Measurements from ENCODE around the gene IQGAP1.

The IQGAP1 gene

DNA sequence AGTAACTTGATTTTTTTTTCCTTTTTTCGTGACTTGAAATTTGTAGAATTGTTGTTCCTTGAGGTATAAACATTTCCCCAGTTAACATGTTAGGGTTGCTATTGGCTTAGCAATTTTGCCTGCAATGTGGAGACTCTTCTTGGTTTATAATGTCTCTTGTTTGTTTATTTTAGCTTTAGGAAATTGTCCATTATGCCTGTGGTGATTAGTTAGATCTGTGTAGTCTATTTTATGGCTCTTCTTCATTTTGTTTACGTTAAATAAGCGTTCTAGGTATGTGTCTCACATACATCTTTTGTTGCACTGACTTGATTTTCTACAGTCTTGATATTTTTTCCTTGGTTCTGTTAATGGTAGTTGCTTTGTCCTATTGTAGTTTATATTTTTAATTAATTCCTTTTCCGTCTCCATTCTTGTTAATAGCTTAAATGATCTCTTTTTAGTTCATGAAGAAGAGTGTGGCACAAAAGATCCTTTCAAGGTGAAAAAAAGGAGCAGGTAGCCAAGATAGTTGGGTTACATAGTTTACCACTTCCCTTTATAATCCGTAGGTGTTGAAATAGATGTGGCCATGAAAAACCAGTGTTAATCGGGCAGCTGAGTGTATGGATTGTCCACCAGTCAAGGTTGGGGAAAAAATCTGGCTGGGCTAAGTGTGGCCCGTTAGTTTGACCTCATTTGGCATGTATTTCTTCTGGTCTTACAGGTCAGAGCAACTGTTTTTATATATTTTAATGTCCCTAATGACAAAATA, 12.1 kb downstream of the IQGAP1 start:
- no peak for DNase-seq (ENCODE audit: low read depth)
- peak overlapping the region; percentile 27 for H3K4me3 ChIP-seq (replicated peaks; ENCODE audit: low read depth, low read length)
- TF ChIP-seq, protein P1, sequence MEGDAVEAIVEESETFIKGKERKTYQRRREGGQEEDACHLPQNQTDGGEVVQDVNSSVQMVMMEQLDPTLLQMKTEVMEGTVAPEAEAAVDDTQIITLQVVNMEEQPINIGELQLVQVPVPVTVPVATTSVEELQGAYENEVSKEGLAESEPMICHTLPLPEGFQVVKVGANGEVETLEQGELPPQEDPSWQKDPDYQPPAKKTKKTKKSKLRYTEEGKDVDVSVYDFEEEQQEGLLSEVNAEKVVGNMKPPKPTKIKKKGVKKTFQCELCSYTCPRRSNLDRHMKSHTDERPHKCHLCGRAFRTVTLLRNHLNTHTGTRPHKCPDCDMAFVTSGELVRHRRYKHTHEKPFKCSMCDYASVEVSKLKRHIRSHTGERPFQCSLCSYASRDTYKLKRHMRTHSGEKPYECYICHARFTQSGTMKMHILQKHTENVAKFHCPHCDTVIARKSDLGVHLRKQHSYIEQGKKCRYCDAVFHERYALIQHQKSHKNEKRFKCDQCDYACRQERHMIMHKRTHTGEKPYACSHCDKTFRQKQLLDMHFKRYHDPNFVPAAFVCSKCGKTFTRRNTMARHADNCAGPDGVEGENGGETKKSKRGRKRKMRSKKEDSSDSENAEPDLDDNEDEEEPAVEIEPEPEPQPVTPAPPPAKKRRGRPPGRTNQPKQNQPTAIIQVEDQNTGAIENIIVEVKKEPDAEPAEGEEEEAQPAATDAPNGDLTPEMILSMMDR (IDR thresholded peaks at IDR 0.05; ENCODE audit: low read length, missing control alignments): no peak

DNA sequence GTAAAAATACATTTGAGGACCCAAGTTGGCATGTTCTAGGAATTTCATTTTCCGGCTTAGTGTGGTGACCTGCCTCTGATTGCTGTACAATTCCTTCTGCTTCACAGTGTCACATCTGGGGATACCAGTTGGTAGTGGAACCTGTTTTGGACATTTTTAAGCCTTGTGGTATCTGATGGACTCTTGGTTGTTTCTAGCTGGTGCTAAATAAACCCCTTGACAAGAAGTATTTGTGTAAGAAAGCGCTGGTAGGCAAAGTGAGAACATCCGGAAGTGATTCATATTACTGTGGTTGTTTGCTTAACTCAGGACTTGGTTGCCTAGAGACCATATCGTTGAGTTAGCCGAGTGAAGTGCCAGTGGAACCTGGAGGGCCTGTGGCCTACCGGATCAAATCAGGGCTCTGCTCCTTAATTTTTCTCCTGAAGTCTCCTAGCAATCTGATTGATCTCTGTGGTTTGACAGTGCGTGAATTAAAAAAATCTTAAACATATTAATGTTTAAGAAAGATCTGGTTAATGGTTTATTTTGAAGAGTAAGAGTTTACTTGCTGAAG, 12.8 kb downstream of the IQGAP1 start:
- peak; percentile 98 for DNase-seq (ENCODE audit: low read depth)
- H3K4me3 ChIP-seq (replicated peaks; ENCODE audit: low read depth, low read length): peak overlapping the region; percentile 27
- TF ChIP-seq, protein P1 (IDR thresholded peaks at IDR 0.05; ENCODE audit: low read length, missing control alignments): no peak

DNA sequence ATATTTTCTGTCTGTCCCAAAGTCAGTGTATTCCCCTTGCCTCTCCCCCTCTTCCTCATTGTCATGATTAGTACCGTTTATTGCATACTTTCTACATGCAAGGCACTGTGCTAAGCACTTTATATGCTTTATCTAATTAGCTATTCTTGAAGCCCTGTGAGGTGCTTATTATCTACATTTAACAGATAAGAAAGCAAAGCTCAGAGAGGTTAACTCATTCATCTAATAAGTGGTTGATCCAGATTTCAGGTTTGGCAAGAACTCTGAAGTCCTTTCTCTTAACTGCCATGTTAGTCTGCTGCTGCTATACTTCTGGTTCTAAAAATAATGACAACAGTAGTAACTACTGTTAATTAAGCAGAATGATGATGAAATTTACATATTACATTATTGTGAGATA, 13.5 kb downstream of the IQGAP1 start:
- DNase-seq (ENCODE audit: low read depth): no peak
- TF ChIP-seq, protein P1 (IDR thresholded peaks at IDR 0.05; ENCODE audit: low read length, missing control alignments): no peak
- H3K4me3 ChIP-seq (replicated peaks; ENCODE audit: low read depth, low read length): peak overlapping the region; percentile 17

DNA sequence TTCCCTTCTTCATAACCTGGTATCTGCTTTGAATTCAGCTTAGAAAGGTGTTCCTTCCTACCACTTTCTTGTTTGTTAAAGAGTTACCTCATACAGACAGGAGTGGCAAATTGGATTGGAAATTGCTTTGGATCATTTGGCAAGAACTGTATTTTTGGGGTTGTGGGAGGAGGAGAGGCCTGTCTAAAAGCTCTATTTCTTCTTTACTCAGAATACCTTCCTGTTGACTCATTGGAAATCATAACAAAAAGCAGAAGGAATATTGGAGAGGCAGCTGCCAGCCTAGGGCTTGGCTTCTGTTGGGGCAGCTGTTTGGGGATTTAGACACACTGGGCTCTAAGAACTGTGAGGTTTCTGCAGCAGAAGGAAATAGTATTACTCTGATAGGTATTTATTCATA, 14.2 kb downstream of the IQGAP1 start:
- TF ChIP-seq, protein P1 (IDR thresholded peaks at IDR 0.05; ENCODE audit: low read length, missing control alignments): no peak
- no peak overlapping the region for H3K4me3 ChIP-seq (replicated peaks; ENCODE audit: low read depth, low read length)
- peak; percentile 88 for DNase-seq (ENCODE audit: low read depth)

DNA sequence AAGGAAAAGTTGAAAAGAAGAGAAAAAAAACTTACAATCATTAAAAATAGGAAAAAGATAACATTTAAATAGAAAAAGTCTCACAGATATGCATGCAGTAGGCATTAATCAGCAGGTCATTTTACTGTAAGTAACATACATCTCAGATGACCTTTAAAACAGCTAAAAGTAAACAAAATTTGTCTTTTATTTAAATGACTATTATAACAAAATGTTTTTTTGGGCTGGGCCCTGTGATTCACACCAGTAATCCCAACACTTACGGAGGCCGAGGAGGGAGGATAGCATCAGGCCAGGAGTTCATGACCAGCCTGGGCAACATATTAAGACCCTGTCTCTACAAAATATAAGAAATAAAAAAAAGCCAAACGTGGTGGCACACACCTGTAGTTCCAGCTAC, 14.7 kb downstream of the IQGAP1 start:
- H3K4me3 ChIP-seq (replicated peaks; ENCODE audit: low read depth, low read length): no peak overlapping the region
- DNase-seq (ENCODE audit: low read depth): no peak

DNA sequence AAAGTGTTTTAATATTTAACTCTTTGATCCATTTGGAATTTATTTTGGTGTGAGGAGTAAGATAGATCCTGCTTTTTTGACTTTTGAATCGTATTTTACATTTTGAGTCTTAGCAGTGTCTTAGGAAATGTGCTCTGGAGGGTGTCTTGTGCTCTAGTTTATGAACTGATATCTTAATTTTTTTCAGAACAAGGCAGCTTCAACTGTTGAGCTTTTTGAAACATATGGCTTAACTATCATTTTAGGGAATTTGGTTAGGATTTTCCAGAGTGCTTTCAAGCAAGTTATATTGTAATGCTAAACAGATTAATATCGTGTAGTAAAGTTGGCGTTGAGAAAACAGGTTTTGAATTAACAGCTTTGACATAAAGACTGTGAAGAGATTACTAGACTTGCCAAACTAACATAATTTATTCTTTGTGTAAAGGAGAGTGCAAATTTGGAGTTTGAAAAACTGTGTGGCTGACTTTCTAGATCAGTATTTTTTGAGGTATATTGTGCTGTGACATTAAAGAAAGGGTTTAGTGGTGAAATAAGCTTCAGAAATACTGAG, 17.1 kb downstream of the IQGAP1 start:
- TF ChIP-seq, protein P1 (IDR thresholded peaks at IDR 0.05; ENCODE audit: low read length, missing control alignments): no peak
- no peak overlapping the region for H3K4me3 ChIP-seq (replicated peaks; ENCODE audit: low read depth, low read length)
- no peak for DNase-seq (ENCODE audit: low read depth)

More for the DNA sequence above, 14.7 kb downstream of the IQGAP1 start:
- TF ChIP-seq, protein P1 (IDR thresholded peaks at IDR 0.05; ENCODE audit: low read length, missing control alignments): no peak
